GM19438 (cell line): ENCODE results near the gene MCRIP2.

Experiments used
- ATAC-seq: cut with Tn5 transposase; IDR thresholded peaks from one replicate; pipeline ENCODE4 v1.9.1; 2021; ENCODE audit warnings: low read depth; ENCODE audit not compliant: unreplicated experiment

The MCRIP2 gene

GRCh38 chr16:616733-617586 is 24.7 kb upstream of the MCRIP2 start:
- no peak for ATAC-seq

GRCh38 chr16:617855-618254 is 23.8 kb upstream of the MCRIP2 start:
- ATAC-seq, result no peak

- ATAC-seq, result no peak
Measured at GRCh38 chr16:619476-620100, 22.0 kb upstream of the MCRIP2 start.

GRCh38 chr16:620700-621525 is 20.7 kb upstream of the MCRIP2 start:
- ATAC-seq, result no peak

- ATAC-seq, result no peak
Measured at GRCh38 chr16:621526-622105, 20.0 kb upstream of the MCRIP2 start.

GRCh38 chr16:622920-623280 is 18.7 kb upstream of the MCRIP2 start:
- no peak for ATAC-seq

GRCh38 chr16:624526-625070 is 17.0 kb upstream of the MCRIP2 start:
- no peak for ATAC-seq

GRCh38 chr16:625117-625976 is 16.3 kb upstream of the MCRIP2 start:
- no peak for ATAC-seq

- ATAC-seq, result no peak
Measured at GRCh38 chr16:625977-626765, 15.5 kb upstream of the MCRIP2 start.

- ATAC-seq, result no peak
Measured at GRCh38 chr16:626787-627453, 14.7 kb upstream of the MCRIP2 start.

- ATAC-seq, result no peak
Measured at GRCh38 chr16:627454-628239, 14.0 kb upstream of the MCRIP2 start.

GRCh38 chr16:628321-629061 is 13.1 kb upstream of the MCRIP2 start:
- no peak for ATAC-seq

- ATAC-seq, result no peak
Measured at GRCh38 chr16:629185-629832, 12.3 kb upstream of the MCRIP2 start.

GRCh38 chr16:629833-630248 is 11.8 kb upstream of the MCRIP2 start:
- ATAC-seq, result no peak

- no peak for ATAC-seq
Measured at GRCh38 chr16:630249-630814, 11.3 kb upstream of the MCRIP2 start.

- ATAC-seq, result no peak
Measured at GRCh38 chr16:630815-631405, 10.7 kb upstream of the MCRIP2 start, which contains the start of gene WFIKKN1. Gene WFIKKN1, plus strand, starts transcription at chr16:630985. Its CDS starts 269 bp downstream, at chr16:631254.
